ENCODE results near the gene KRT78.

KRT78 gene

DNA sequence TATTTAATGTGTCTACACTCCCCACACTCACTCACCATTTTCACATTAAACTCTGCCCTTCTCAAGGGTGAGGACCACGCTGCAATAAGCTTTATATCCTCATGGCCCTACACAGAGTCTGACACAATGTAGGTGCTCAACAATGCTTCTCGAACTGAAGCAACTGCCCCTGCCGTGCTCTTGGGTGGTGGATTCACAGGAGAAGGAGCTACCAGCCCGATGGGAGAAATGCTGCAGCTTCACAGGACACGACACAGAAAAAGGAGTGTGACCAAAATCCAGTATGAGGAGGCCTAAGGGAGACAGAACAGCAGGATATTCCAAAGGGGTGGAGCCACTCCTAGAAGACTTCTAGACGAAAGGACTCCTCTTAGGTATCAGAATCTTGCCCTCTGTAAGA, 46.4 kb downstream of the KRT78 start:
- Histone ChIP-seq H3K9ac (ENCODE audit: low read depth, low read length, poor library complexity, severe bottlenecking) (no peak overlapping the region), H3K4me2 (ENCODE audit: low read depth, low read length, poor library complexity, severe bottlenecking) (no peak overlapping the region), H3K4me1 (ENCODE audit: insufficient read depth, low read length, poor library complexity, severe bottlenecking) (no peaks in the 10 kb centered on the region), H4K20me1 (ENCODE audit: insufficient read depth, low read length, poor library complexity, severe bottlenecking) (no peaks in the 10 kb centered on the region), H3K9me3 (ENCODE audit: insufficient read depth, low read depth, low read length) (no peaks in the 10 kb centered on the region), H2AFZ (ENCODE audit: low read length) (no peak overlapping the region), H3F3A (ENCODE audit: low read depth) (no peaks in the 10 kb centered on the region), H3K9me2 (replicated peaks; ENCODE audit: low read depth, low read length) (no peaks in the 10 kb centered on the region), H3K27me3 (ENCODE audit: insufficient read depth, low read length, poor library complexity, severe bottlenecking) (no peaks in the 10 kb centered on the region), H3K36me3 (ENCODE audit: insufficient read depth, low read length) (no peaks in the 10 kb centered on the region), H3K4me3 (ENCODE audit: low read length, poor library complexity, severe bottlenecking) (no peak overlapping the region), H3K79me2 (ENCODE audit: insufficient read depth, low read length) (no peaks in the 10 kb centered on the region)
- TF ChIP-seq CTCF (conservative IDR thresholded peaks at IDR 0.05; ENCODE audit: low read length) = no peak
- TF ChIP-seq EZH2phosphoT487 (IDR thresholded peaks at IDR 0.05; ENCODE audit: borderline replicate concordance) = no peak

- Histone ChIP-seq H3K79me2 (ENCODE audit: insufficient read depth, low read length) (no peaks in the 10 kb centered on the region), H3F3A (ENCODE audit: low read depth) (no peaks in the 10 kb centered on the region), H2AFZ (ENCODE audit: low read length) (no peak overlapping the region), H3K4me2 (ENCODE audit: low read depth, low read length, poor library complexity, severe bottlenecking) (no peak overlapping the region), H3K4me3 (ENCODE audit: low read length, poor library complexity, severe bottlenecking) (no peak overlapping the region), H3K9ac (ENCODE audit: low read depth, low read length, poor library complexity, severe bottlenecking) (no peak overlapping the region), H3K27me3 (ENCODE audit: insufficient read depth, low read length, poor library complexity, severe bottlenecking) (no peaks in the 10 kb centered on the region), H3K9me2 (replicated peaks; ENCODE audit: low read depth, low read length) (no peaks in the 10 kb centered on the region), H3K36me3 (ENCODE audit: insufficient read depth, low read length) (no peaks in the 10 kb centered on the region), H3K4me1 (ENCODE audit: insufficient read depth, low read length, poor library complexity, severe bottlenecking) (no peaks in the 10 kb centered on the region), H4K20me1 (ENCODE audit: insufficient read depth, low read length, poor library complexity, severe bottlenecking) (no peaks in the 10 kb centered on the region), H3K9me3 (ENCODE audit: insufficient read depth, low read depth, low read length) (no peaks in the 10 kb centered on the region)
- TF ChIP-seq CTCF (conservative IDR thresholded peaks at IDR 0.05; ENCODE audit: low read length) (no peak), EZH2phosphoT487 (IDR thresholded peaks at IDR 0.05; ENCODE audit: borderline replicate concordance) (no peak)
These were observed 47.0 kb downstream of the KRT78 start for GRCh38 chr12:52801773-52802172.

DNA sequence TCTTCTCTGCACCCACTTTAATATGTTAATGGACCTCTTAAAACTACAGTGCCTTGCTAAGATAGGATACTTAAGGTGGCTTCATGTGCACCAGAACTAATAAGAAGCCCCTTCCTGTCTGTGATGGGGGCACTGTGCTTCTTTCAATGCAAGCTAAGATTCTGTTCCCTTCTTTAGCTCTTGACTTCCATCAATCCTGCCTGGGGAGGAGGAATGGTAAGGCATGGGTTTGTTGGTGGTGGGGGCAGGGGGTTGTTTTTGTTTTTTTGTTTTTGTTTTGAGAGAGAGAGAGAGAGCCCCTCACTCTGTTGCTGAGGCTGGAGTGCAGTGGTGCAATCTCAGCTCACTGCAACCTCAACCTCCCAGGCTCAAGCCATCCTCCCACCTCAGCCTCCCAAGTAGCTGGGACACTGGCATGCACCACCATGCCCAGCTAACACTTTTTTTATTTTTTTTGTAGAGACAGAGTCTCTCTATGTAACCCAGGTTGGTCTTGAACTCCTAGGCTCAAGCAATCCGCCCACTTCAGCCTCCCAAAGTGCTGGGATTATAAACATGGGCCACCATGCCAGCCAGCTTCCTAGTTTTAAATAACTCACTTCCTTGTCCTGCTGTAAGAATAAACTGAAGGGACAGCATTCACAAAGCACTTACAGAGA, 48.4 kb downstream of the KRT78 start:
- no peak overlapping the region for H3K4me3 ChIP-seq (ENCODE audit: low read length, poor library complexity, severe bottlenecking)

More for the DNA sequence above, 48.4 kb downstream of the KRT78 start:
- no peak overlapping the region for H2AFZ ChIP-seq (ENCODE audit: low read length)
- H3K4me2 ChIP-seq (ENCODE audit: low read depth, low read length, poor library complexity, severe bottlenecking) = no peak overlapping the region
- no peak overlapping the region for H3K9ac ChIP-seq (ENCODE audit: low read depth, low read length, poor library complexity, severe bottlenecking)
- no peak for TF ChIP-seq CTCF (conservative IDR thresholded peaks at IDR 0.05; ENCODE audit: low read length)
- no peak for TF ChIP-seq EZH2phosphoT487 (IDR thresholded peaks at IDR 0.05; ENCODE audit: borderline replicate concordance)
- no peaks in the 10 kb centered on the region for H3F3A ChIP-seq (ENCODE audit: low read depth)
- no peaks in the 10 kb centered on the region for H3K9me3 ChIP-seq (ENCODE audit: insufficient read depth, low read depth, low read length)
- no peaks in the 10 kb centered on the region for H3K9me2 ChIP-seq (replicated peaks; ENCODE audit: low read depth, low read length)
- no peaks in the 10 kb centered on the region for H3K36me3 ChIP-seq (ENCODE audit: insufficient read depth, low read length)
- H3K4me1 ChIP-seq (ENCODE audit: insufficient read depth, low read length, poor library complexity, severe bottlenecking) = no peaks in the 10 kb centered on the region
- no peaks in the 10 kb centered on the region for H3K79me2 ChIP-seq (ENCODE audit: insufficient read depth, low read length)
- no peaks in the 10 kb centered on the region for H4K20me1 ChIP-seq (ENCODE audit: insufficient read depth, low read length, poor library complexity, severe bottlenecking)
- no peaks in the 10 kb centered on the region for H3K27me3 ChIP-seq (ENCODE audit: insufficient read depth, low read length, poor library complexity, severe bottlenecking)
